Smooth muscle cell (in vitro differentiated cells): Measurements from ENCODE around the gene ADD2. TPM values are rescaled to one million over a fixed set of nuclear protein-coding genes. Genes with fewer than 3 reads are reported as not detected.

Experiments used
- DNase-seq: peaks from one replicate; lab custom pipeline; 2025; ENCODE audit not compliant: unreplicated experiment; lab: John Stamatoyannopoulos, UW
- H2AFZ ChIP-seq: fragments of 200-600 bp; sonication (generic); 2 replicates; pipeline ENCODE4 v1.6.0; 2016; ENCODE audit warnings: antibody characterized with exemption, low read depth, mild to moderate bottlenecking
- H3F3A ChIP-seq: fragments of 200-600 bp; sonication (generic); 2 replicates; pipeline ENCODE4 v1.6.0; 2017; ENCODE audit warnings: antibody characterized with exemption, low read depth
- H3K27ac ChIP-seq: fragments of 200-600 bp; sonication (generic); 2 replicates; pipeline ENCODE4 v1.5.1; 2016; ENCODE audit warnings: low read depth, mild to moderate bottlenecking
- H3K27me3 ChIP-seq: fragments of 200-600 bp; sonication (generic); 2 replicates; pipeline ENCODE4 v1.6.1; 2016; ENCODE audit warnings: low read depth, mild to moderate bottlenecking
- H3K36me3 ChIP-seq: fragments of 200-600 bp; sonication (generic); 2 replicates; pipeline ENCODE4 v1.5.1; 2016; ENCODE audit warnings: low read depth
- H3K4me1 ChIP-seq: fragments of 200-600 bp; sonication (generic); 2 replicates; pipeline ENCODE4 v1.5.1; 2016; ENCODE audit warnings: low read depth
- H3K4me2 ChIP-seq: fragments of 200-600 bp; sonication (generic); 2 replicates; pipeline ENCODE4 v1.6.0; 2016; ENCODE audit warnings: mild to moderate bottlenecking
- H3K4me3 ChIP-seq: fragments of 200-600 bp; sonication (generic); 2 replicates; pipeline ENCODE4 v1.5.1; 2016; ENCODE audit warnings: mild to moderate bottlenecking
- H3K79me2 ChIP-seq: fragments of 200-600 bp; sonication (generic); 2 replicates; pipeline ENCODE4 v1.6.0; 2016; ENCODE audit warnings: low read depth, mild to moderate bottlenecking
- H3K9ac ChIP-seq: fragments of 200-600 bp; sonication (generic); 2 replicates; pipeline ENCODE4 v1.6.0; 2016; ENCODE audit warnings: low read depth
- H3K9me3 ChIP-seq: fragments of 200-600 bp; sonication (generic); replicated peaks from 2 replicates; pipeline ENCODE4 v1.5.1; 2016; ENCODE audit warnings: low read depth
- H4K20me1 ChIP-seq: fragments of 200-600 bp; sonication (generic); 2 replicates; pipeline ENCODE4 v1.6.0; 2016; ENCODE audit warnings: low read depth
- WGBS: methylation state at CpG from one replicate; pipeline ENCODE4 v1.1.7; 2016; ENCODE audit warnings: low lambda C conversion rate; 5-methylcytosine and 5-hydroxymethylcytosine counted together
- polyA plus RNA-seq: library from polyadenylated mRNA; unstranded; fragments of >200 nt; fragmentation: Nextera tagmentation; extraction: Ambion mirVana; gene quantifications from 2 replicates; pipeline ENCODE4 v1.2.1, GENCODE V29; 2016
- total RNA-seq: library from RNA; depleted of rRNA; stranded (reverse); fragments of >200 nt; gene quantifications from 2 replicates; pipeline ENCODE4 v1.2.3, GENCODE V29; 2014
- TF ChIP-seq, protein P1 (sequence below): fragments of 200-600 bp; sonication (generic); IDR thresholded peaks from 2 replicates; pipeline ENCODE4 v1.5.1; 2017; ENCODE audit warnings: borderline replicate concordance, mild to moderate bottlenecking, antibody characterized with exemption; ENCODE audit not compliant: insufficient read depth, poor library complexity, severe bottlenecking

ADD2 gene
- total and polyA plus RNA-seq, 2 experiments from 2014 or later, result 4.3 to 7.1 TPM

DNA sequence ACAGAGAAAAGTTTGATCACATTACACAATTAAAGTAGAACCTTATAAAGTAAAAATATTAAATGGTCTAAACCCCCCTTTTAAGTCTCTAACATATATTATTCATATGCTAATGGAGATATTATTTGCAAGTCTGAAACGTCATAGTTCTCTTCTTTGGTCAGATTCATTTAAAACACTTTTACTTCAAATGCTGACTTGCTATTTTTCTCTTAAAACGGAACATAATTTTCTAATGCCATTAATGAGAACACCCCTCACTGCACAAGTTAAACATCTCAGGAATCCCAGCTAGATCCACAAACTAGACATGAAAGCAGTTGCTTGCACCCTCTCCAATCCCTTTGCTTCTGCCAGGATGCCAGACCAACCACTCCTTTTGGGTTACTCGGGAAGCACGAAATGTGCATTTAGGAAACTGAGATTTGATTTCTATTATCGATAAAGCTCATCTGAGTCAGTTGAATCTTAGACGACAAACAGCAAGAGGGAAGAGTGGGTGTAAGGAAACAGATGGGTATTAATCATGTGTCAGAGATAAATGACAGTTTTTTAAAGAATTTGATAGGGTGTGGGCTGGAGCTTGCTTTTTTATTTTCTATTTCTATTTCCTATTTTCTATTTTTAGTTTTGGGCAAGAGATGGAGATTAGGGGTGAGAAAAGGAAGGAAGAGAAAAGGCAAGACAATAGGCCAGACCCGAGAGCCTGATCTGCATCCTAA lies 1.5 kb downstream of the ADD2 start:
- Histone ChIP-seq H3F3A (no peaks in the 10 kb centered on the region), H3K27me3 (peaks cover 28% of the 10 kb centered on the region), H3K9ac (no peak overlapping the region)

DNA sequence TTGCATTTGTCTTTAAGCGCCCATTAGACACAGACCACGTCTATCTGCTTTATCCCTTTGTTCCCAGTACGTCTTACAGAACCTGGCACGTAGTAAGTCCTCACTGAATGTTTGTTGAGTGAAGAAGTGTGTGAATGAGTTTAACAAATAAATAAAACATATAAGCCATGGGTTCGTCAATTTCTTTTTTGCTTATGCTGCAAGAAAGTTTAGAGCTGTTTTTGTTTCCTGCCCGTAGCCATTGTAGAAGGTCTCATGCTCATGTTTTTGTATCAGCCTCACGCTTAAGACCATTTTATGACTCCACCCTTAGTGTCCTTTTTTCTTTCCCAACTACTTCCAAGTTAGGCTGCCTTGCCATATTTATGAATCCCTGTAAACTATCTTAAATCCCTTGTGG lies 2.5 kb downstream of the ADD2 start:
- Histone ChIP-seq H3K36me3 (no peaks in the 10 kb centered on the region), H3K4me3 (no peak overlapping the region), H3K4me1 (peaks cover 9% of the 10 kb centered on the region), H3K27me3 (peaks cover 28% of the 10 kb centered on the region), H3K9me3 (no peaks in the 10 kb centered on the region), H3F3A (no peaks in the 10 kb centered on the region), H3K9ac (no peak overlapping the region), H4K20me1 (no peaks in the 10 kb centered on the region), H3K27ac (no peak overlapping the region), H3K4me2 (no peak overlapping the region), H3K79me2 (no peaks in the 10 kb centered on the region), H2AFZ (no peak overlapping the region)
- TF ChIP-seq, protein P1, sequence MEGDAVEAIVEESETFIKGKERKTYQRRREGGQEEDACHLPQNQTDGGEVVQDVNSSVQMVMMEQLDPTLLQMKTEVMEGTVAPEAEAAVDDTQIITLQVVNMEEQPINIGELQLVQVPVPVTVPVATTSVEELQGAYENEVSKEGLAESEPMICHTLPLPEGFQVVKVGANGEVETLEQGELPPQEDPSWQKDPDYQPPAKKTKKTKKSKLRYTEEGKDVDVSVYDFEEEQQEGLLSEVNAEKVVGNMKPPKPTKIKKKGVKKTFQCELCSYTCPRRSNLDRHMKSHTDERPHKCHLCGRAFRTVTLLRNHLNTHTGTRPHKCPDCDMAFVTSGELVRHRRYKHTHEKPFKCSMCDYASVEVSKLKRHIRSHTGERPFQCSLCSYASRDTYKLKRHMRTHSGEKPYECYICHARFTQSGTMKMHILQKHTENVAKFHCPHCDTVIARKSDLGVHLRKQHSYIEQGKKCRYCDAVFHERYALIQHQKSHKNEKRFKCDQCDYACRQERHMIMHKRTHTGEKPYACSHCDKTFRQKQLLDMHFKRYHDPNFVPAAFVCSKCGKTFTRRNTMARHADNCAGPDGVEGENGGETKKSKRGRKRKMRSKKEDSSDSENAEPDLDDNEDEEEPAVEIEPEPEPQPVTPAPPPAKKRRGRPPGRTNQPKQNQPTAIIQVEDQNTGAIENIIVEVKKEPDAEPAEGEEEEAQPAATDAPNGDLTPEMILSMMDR, result no peak
- DNase-seq, result no peak
- 85% methylated on average over 7 of the region's 7 CpGs for WGBS

More for the DNA sequence above, 1.5 kb downstream of the ADD2 start:
- Histone ChIP-seq H4K20me1 (no peaks in the 10 kb centered on the region), H3K27ac (no peak overlapping the region), H3K36me3 (no peaks in the 10 kb centered on the region), H2AFZ (no peak overlapping the region), H3K4me3 (peak overlapping the region; percentile 71), H3K79me2 (no peaks in the 10 kb centered on the region), H3K9me3 (no peaks in the 10 kb centered on the region), H3K4me1 (peaks cover 9% of the 10 kb centered on the region), H3K4me2 (peak overlapping the region; percentile 100)
- 11% methylated on average over 7 of the region's 7 CpGs for WGBS
- DNase-seq, result no peak
- TF ChIP-seq, protein P1, result no peak

DNA sequence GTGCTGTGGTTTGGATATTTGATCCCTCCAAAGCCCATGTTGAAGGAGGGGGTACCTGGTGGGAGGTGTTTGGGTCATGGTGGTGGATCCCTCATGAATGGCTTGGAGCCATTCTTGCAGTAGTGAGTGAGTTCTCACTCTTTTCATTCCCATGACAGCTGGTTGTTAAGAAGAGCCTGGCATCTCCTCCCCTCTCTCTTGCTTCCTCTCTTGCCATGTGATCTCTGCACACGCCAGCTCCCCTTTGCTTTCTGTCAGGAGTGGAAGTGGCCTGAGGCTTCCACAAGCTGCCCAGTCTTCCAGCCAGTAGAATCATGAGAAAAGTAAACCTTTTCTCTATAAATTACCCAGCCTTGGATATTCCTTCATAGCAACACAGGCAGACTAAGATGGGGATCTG lies 8.6 kb downstream of the ADD2 start:
- H3K9ac ChIP-seq, result no peak overlapping the region
- no peaks in the 10 kb centered on the region for H4K20me1 ChIP-seq
- 81% methylated on average over 1 of the region's 1 CpG for whole genome bisulfite sequencing
- H3K4me3 ChIP-seq, result no peak overlapping the region
- no peaks in the 10 kb centered on the region for H3K27me3 ChIP-seq
- H3K36me3 ChIP-seq, result no peaks in the 10 kb centered on the region
- H3K4me1 ChIP-seq, result no peaks in the 10 kb centered on the region
- H3K79me2 ChIP-seq, result no peaks in the 10 kb centered on the region
- DNase-seq, result no peak
- no peak overlapping the region for H3K27ac ChIP-seq
- no peak overlapping the region for H3K4me2 ChIP-seq
- H2AFZ ChIP-seq, result no peak overlapping the region
- TF ChIP-seq, protein P1, result no peak
- H3K9me3 ChIP-seq, result no peaks in the 10 kb centered on the region
- no peaks in the 10 kb centered on the region for H3F3A ChIP-seq

DNA sequence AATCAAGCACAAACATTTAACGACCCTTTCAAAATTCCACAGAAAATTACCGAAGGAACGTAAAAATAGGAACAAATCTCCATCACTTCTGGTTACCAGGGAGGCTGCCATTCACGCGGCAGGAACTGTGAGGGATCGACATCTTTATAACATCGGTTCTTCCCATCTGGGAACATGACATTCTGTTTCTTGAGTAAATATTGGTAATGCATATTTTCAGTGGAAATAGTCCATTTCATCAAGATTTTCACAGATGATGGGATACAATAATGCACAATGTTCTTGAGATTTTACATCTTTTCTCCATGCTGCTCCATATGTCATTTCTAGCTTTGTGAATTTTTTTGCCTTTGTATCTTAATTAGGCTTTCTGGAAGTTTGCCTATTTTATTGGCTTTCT lies 10.0 kb downstream of the ADD2 start:
- H3K36me3 ChIP-seq, result no peaks in the 10 kb centered on the region
- no peaks in the 10 kb centered on the region for H3K27me3 ChIP-seq
- H3K4me1 ChIP-seq, result no peaks in the 10 kb centered on the region
- no peak overlapping the region for H2AFZ ChIP-seq
- H3K9ac ChIP-seq, result no peak overlapping the region
- no peaks in the 10 kb centered on the region for H3K79me2 ChIP-seq
- H3K4me2 ChIP-seq, result no peak overlapping the region
- H3K9me3 ChIP-seq, result no peaks in the 10 kb centered on the region
- no peak overlapping the region for H3K4me3 ChIP-seq
- no peaks in the 10 kb centered on the region for H4K20me1 ChIP-seq
- no peak for DNase-seq
- TF ChIP-seq, protein P1, result no peak
- 94% methylated on average over 7 of the region's 7 CpGs for WGBS
- H3F3A ChIP-seq, result no peaks in the 10 kb centered on the region
- H3K27ac ChIP-seq, result no peak overlapping the region
